Stimulated activated CD4-positive, alpha-beta T cell treated with anti-CD3 and anti-CD28 coated beads, Interleukin-1b, Interleukin-23, amount 100 ng/mL, for 24 hours (primary cell): ENCODE measurements around the gene ANO10.

ENCODE experiments used
- DNase-seq, 4 experiments: peaks; one replicate each; pipeline ENCODE4 v3.0.0-alpha.2; 2020; ENCODE audit warnings: low read depth in 4 of 4, low spot score in 1 of 4

Gene ANO10

GRCh38 chr3:43326891-43327581 is 294.8 kb downstream of the ANO10 start:
- no peak for DNase-seq

GRCh38 chr3:43323541-43323940 is 298.3 kb downstream of the ANO10 start:
- DNase-seq: no peak

DNA sequence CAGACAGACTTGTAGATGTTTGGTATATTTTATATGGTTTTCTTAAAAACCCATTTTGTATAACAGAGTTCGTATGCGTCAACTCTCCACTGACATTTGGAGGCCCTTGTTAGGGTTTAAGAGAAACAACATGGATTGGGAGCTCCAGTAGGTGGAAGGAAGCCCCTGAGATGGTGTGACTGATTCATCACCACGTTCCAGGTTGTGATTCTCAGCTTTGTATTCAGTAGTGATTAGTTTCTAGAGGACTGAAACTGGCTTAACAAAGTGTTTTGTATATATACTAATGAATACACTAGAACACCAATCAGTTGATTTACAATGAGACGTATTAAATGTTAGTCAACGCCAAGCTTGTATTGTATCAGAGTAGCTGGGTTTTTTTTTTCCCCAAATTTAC is 301.5 kb downstream of the ANO10 start:
- DNase-seq: no peak

DNA sequence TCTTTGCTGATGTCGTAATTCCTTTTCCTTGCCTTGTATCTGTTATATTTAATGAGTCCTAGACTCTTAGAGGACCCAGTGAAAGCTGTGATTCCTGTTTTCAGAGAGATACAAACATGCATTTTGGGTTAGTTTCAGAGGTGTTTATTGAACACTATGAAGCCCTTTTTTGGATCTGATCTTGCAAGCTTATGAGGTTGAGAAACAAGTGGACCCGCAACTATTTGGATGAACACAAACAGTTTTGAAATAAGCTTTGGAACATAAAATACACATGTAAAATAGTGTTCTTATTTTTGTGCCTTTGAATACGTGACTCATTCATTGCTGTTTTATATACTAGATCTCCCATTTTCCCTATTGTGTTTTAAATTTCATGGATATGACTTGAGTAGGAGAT is 302.0 kb downstream of the ANO10 start:
- DNase-seq: no peak

DNA sequence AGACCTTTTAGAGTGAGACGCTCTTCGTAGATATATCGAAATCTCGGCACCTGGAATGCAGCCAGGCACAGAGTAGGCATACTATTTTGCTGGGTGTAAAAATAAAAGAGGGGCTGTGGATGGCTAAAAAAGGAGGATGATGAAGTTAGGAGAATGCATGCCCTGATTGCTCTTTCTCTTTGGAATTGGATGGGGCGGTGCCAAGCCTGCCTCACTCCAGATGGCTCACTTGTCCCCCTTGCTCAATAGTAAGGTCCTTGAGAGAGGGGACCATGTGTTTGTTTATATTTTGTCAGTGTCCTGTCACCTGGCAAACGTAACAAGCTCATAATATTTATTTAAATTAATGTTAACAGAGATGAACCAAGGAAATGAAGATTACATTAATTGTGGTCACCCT is 302.4 kb downstream of the ANO10 start:
- no peak for DNase-seq

GRCh38 chr3:43317461-43318316 is 304.1 kb downstream of the ANO10 start:
- DNase-seq: no peak

- DNase-seq: no peak
These were observed 304.9 kb downstream of the ANO10 start for GRCh38 chr3:43316783-43317460.
